Astrocyte (in vitro differentiated cells and primary cell): ENCODE results near the gene CCT8.

Experiments used
- CTCF ChIP-seq: IDR thresholded peaks from 2 replicates; pipeline ENCODE4 v1.5.1; 2011; ENCODE audit warnings: low read depth, mild to moderate bottlenecking, inconsistent platforms, low read length, moderate library complexity; ENCODE audit not compliant: insufficient read depth
- EZH2 ChIP-seq: IDR thresholded peaks from 2 replicates; pipeline ENCODE4 v1.6.1; 2012; ENCODE audit warnings: mild to moderate bottlenecking, low read length, inconsistent platforms; ENCODE audit not compliant: insufficient read depth

GRCh38 chr21:29104239-29104708, 30.8 kb upstream of the CCT8 start:
- no peak for TF ChIP-seq CTCF
- no peak for TF ChIP-seq EZH2
